ENCODE results near the gene DAPK1. TPM values are rescaled to one million over a fixed set of nuclear protein-coding genes. Genes with fewer than 3 reads are reported as not detected.

The DAPK1 gene
- total RNA-seq, 4 donors from 2014 or later = 14.5 to 28.3 (median 20.7) TPM

GRCh38 chr9:87619346-87619745 is 121.7 kb downstream of the DAPK1 start:
- no peak for TF ChIP-seq EP300 (IDR thresholded peaks at IDR 0.05; ENCODE audit: low read depth)
- TF ChIP-seq POLR2A (IDR thresholded peaks at IDR 0.05) = no peak
- TF ChIP-seq POLR2AphosphoS5 (IDR thresholded peaks at IDR 0.05) = no peak
- TF ChIP-seq CTCF (IDR thresholded peaks at IDR 0.05) = no peak
- Histone ChIP-seq H3K36me3 (no peaks in the 10 kb centered on the region), H3K4me3 (no peak overlapping the region), H3K9me3 (no peaks in the 10 kb centered on the region), H3K27me3 (no peaks in the 10 kb centered on the region), H3K27ac (no peak overlapping the region), H3K4me1 (peaks cover 0 to 4% (median 0%) of the 10 kb centered on the region in 4 donors)
- intact Hi-C loops (cut with DNase I; ENCODE audit: low total_unique reads) (no loop called here), in situ Hi-C loops (cut with MboI; ENCODE audit: low pct_ligation_motif_present in 1 of 4, low pct_unique_long_range_greater_than_20kb in 1 of 4, low sequenced_read_pairs in 3 of 4) (loop anchor here in 1 of 4 donors (25.0 kb wide), 1 partner anchor 107 kb away; no protein-coding TSS in a partner anchor)
- no peak for DNase-seq
- WGBS, 2 donors (ENCODE audit: low coverage in 1 of 2) = 91 to 94% methylated on average over 2 to 8 of the region's 8 CpGs

- 58 to 59% methylated on average over 3 to 4 of the region's 4 CpGs for WGBS, 2 donors (ENCODE audit: low coverage in 1 of 2)
- no peaks in the 10 kb centered on the region for H3K27me3 ChIP-seq
- no peak for TF ChIP-seq POLR2AphosphoS5 (IDR thresholded peaks at IDR 0.05)
- TF ChIP-seq POLR2A (IDR thresholded peaks at IDR 0.05) = no peak
- TF ChIP-seq EP300 (IDR thresholded peaks at IDR 0.05; ENCODE audit: low read depth) = no peak
- no peak for TF ChIP-seq CTCF (IDR thresholded peaks at IDR 0.05)
- intact Hi-C loops (cut with DNase I; ENCODE audit: low total_unique reads) (no loop called here), in situ Hi-C loops (cut with MboI; ENCODE audit: low pct_ligation_motif_present in 1 of 4, low pct_unique_long_range_greater_than_20kb in 1 of 4, low sequenced_read_pairs in 3 of 4) (loop anchor here in 1 of 4 donors (25.0 kb wide), 1 partner anchor 109 kb away; no protein-coding TSS in a partner anchor)
- no peaks in the 10 kb centered on the region for H3K36me3 ChIP-seq
- no peaks in the 10 kb centered on the region for H3K4me1 ChIP-seq
- H3K9me3 ChIP-seq = no peaks in the 10 kb centered on the region
- DNase-seq = no peak
- H3K27ac ChIP-seq = no peak overlapping the region
- H3K4me3 ChIP-seq = no peak overlapping the region
These were observed 123.2 kb downstream of the DAPK1 start for GRCh38 chr9:87620731-87621322.

GRCh38 chr9:87622098-87622497 is 124.4 kb downstream of the DAPK1 start:
- WGBS, 2 donors (ENCODE audit: low coverage in 1 of 2) = 82 to 94% methylated on average over 4 of the region's 4 CpGs
- no peak for TF ChIP-seq CTCF (IDR thresholded peaks at IDR 0.05)
- DNase-seq = no peak
- peaks cover 0 to 4% (median 0%) of the 10 kb centered on the region in 4 donors for H3K4me1 ChIP-seq
- H3K27ac ChIP-seq = no peak overlapping the region
- in situ Hi-C loops (cut with MboI; ENCODE audit: low pct_ligation_motif_present in 1 of 4, low pct_unique_long_range_greater_than_20kb in 1 of 4, low sequenced_read_pairs in 3 of 4) = loop anchor here in 1 of 4 donors (25.0 kb wide), 1 partner anchor 110 kb away; no protein-coding TSS in a partner anchor
- H3K9me3 ChIP-seq = no peaks in the 10 kb centered on the region
- H3K4me3 ChIP-seq = no peak overlapping the region
- no peaks in the 10 kb centered on the region for H3K36me3 ChIP-seq
- intact Hi-C loops (cut with DNase I; ENCODE audit: low total_unique reads) = no loop called here
- no peaks in the 10 kb centered on the region for H3K27me3 ChIP-seq

GRCh38 chr9:87622923-87623322 is 125.3 kb downstream of the DAPK1 start:
- no peak overlapping the region for H3K4me3 ChIP-seq
- WGBS, 2 donors (ENCODE audit: low coverage in 1 of 2) = 90 to 93% methylated on average over 2 of the region's 2 CpGs
- no peak overlapping the region for H3K27ac ChIP-seq
- no peaks in the 10 kb centered on the region for H3K9me3 ChIP-seq
- H3K36me3 ChIP-seq = no peaks in the 10 kb centered on the region
- in situ Hi-C loops (cut with MboI; ENCODE audit: low pct_ligation_motif_present in 1 of 4, low pct_unique_long_range_greater_than_20kb in 1 of 4, low sequenced_read_pairs in 3 of 4) = loop anchor here in 1 of 4 donors (25.0 kb wide), 1 partner anchor 111 kb away; no protein-coding TSS in a partner anchor
- peaks cover 0 to 4% (median 0%) of the 10 kb centered on the region in 4 donors for H3K4me1 ChIP-seq
- intact Hi-C loops (cut with DNase I; ENCODE audit: low total_unique reads) = no loop called here
- DNase-seq = no peak
- TF ChIP-seq EP300 (IDR thresholded peaks at IDR 0.05; ENCODE audit: low read depth) (no peak), POLR2A (IDR thresholded peaks at IDR 0.05) (no peak), CTCF (IDR thresholded peaks at IDR 0.05) (no peak), POLR2AphosphoS5 (IDR thresholded peaks at IDR 0.05) (no peak)
- H3K27me3 ChIP-seq = no peaks in the 10 kb centered on the region

Measured in transverse colon (tissue), 4 donors.